Lung (tissue), 12 donors: Measurements from ENCODE around the gene MTA2. TPM values are rescaled to one million over a fixed set of nuclear protein-coding genes. Genes with fewer than 3 reads are reported as not detected.

Source experiments
- ATAC-seq: fragments of 200-7000 bp; cut with Tn5 transposase; one replicate; pipeline ENCODE4 v1.9.1; 2020; ENCODE audit warnings: moderate number of reproducible peaks; ENCODE audit not compliant: insufficient read depth, low FRiP score
- DNase-seq, 3 donors: peaks; one replicate each; pipeline ENCODE4 v3.0.0-alpha.2; 2013 to 2017
- H3K27ac ChIP-seq, 2 donors: one replicate each; pipeline ENCODE4 v1.5.1; 2013; ENCODE audit warnings: mild to moderate bottlenecking in 2 of 2, moderate library complexity in 2 of 2, control low read depth in 1 of 2, inconsistent platforms in 1 of 2, low read depth in 1 of 2, low read length in 1 of 2
- H3K27me3 ChIP-seq, 3 donors: one replicate each; pipeline ENCODE4 v1.5.1; 2013; ENCODE audit warnings: low read length in 2 of 3; ENCODE audit not compliant: control insufficient read depth in 3 of 3, insufficient read depth in 3 of 3
- H3K36me3 ChIP-seq, 4 donors: one replicate each; pipeline ENCODE4 v1.5.1; 2013; ENCODE audit warnings: low read length in 4 of 4, mild to moderate bottlenecking in 1 of 4, moderate library complexity in 1 of 4; ENCODE audit not compliant: control insufficient read depth in 4 of 4, insufficient read depth in 4 of 4
- H3K4me1 ChIP-seq, 5 donors: one replicate each; pipeline ENCODE4 v1.5.1; 2013; ENCODE audit warnings: low read length in 5 of 5, mild to moderate bottlenecking in 2 of 5, moderate library complexity in 1 of 5; ENCODE audit not compliant: control insufficient read depth in 5 of 5, insufficient read depth in 5 of 5
- H3K4me3 ChIP-seq: one replicate; pipeline ENCODE4 v1.5.1; 2013; ENCODE audit warnings: mild to moderate bottlenecking, control low read depth, moderate library complexity
- H3K9ac ChIP-seq, 2 donors: one replicate each; pipeline ENCODE4 v1.5.1; 2013; ENCODE audit warnings: low read length in 2 of 2, control low read depth in 1 of 2; ENCODE audit not compliant: insufficient read depth in 1 of 2
- H3K9me3 ChIP-seq, 4 donors: one replicate each; pipeline ENCODE4 v1.5.1; 2013; ENCODE audit warnings: low read length in 3 of 4, mild to moderate bottlenecking in 1 of 4, moderate library complexity in 1 of 4; ENCODE audit not compliant: control insufficient read depth in 4 of 4, insufficient read depth in 3 of 4
- CTCF ChIP-seq: IDR thresholded peaks from 2 replicates; pipeline ENCODE4 v1.5.1; 2012; ENCODE audit warnings: mild to moderate bottlenecking; ENCODE audit errors: control extremely low read depth, extremely low read depth
- WGBS, 2 donors: extraction: QIAGEN DNeasy Blood & Tissue Kit; methylation state at CpG; one replicate each; pipeline ENCODE4 v1.1.7; 2013; 5-methylcytosine and 5-hydroxymethylcytosine counted together
- polyA plus RNA-seq, 2 donors: library from polyadenylated mRNA; stranded (reverse); fragments of 200-250 nt; gene quantifications; one replicate each; pipeline ENCODE4 v1.2.1, GENCODE V29; 2013
- total RNA-seq, 2 donors: library from RNA; depleted of rRNA in 1 of 2; stranded (reverse); fragments of >200 nt in 1 of 2; gene quantifications; one replicate each; pipeline ENCODE4 v1.2.1, GENCODE V29; 2014 to 2021
- donor health status: control.
- donor health status: control.
- donor health status: Bipolar disorder and iron deficiency.
- donor health status: healthy.
- donor health status: DM: yes; HTN: yes; CAD: no.

Gene MTA2
- total and polyA plus RNA-seq, 4 donors = 53.7 to 74.4 (median 59.6) TPM

- Histone ChIP-seq H3K27ac (no peak overlapping the region), H3K9me3 (no peaks in the 10 kb centered on the region), H3K9ac (no peak overlapping the region), H3K4me1 (peaks cover 0 to 17% (median 6%) of the 10 kb centered on the region in 5 donors), H3K27me3 (no peaks in the 10 kb centered on the region), H3K36me3 (peaks cover 0 to 40% (median 22%) of the 10 kb centered on the region in 4 donors), H3K4me3 (no peak overlapping the region)
- DNase-seq = no peak
- ATAC-seq = no peak
- no peak for TF ChIP-seq CTCF
- 89 to 97% methylated on average over 3 to 6 of the region's 6 CpGs for WGBS, 2 donors
Measured at GRCh38 chr11:62605467-62605866, 3.8 kb upstream of the MTA2 start.

GRCh38 chr11:62604460-62605120, 2.9 kb upstream of the MTA2 start:
- ATAC-seq (no peak), DNase-seq (no peak)
- H3K4me1 ChIP-seq = peaks cover 6 to 26% (median 10%) of the 10 kb centered on the region in 5 donors
- no peak overlapping the region for H3K9ac ChIP-seq
- no peak for TF ChIP-seq CTCF
- no peak overlapping the region for H3K27ac ChIP-seq
- no peaks in the 10 kb centered on the region for H3K9me3 ChIP-seq
- H3K4me3 ChIP-seq = no peak overlapping the region
- 90 to 91% methylated on average over 13 of the region's 13 CpGs for WGBS, 2 donors
- H3K27me3 ChIP-seq = no peaks in the 10 kb centered on the region
- peaks cover 0 to 41% (median 20%) of the 10 kb centered on the region in 4 donors for H3K36me3 ChIP-seq

- 95 to 97% methylated on average over 8 of the region's 8 CpGs for WGBS, 2 donors
Measured at GRCh38 chr11:62603776-62604299, 2.2 kb upstream of the MTA2 start.

More at GRCh38 chr11:62603776-62604299, 2.2 kb upstream of the MTA2 start:
- no peaks in the 10 kb centered on the region for H3K9me3 ChIP-seq
- TF ChIP-seq CTCF = no peak
- no peaks in the 10 kb centered on the region for H3K27me3 ChIP-seq
- no peak for ATAC-seq
- peaks cover 0 to 38% (median 20%) of the 10 kb centered on the region in 4 donors for H3K36me3 ChIP-seq
- no peak overlapping the region for H3K27ac ChIP-seq
- peaks cover 8 to 33% (median 12%) of the 10 kb centered on the region in 5 donors for H3K4me1 ChIP-seq
- DNase-seq = no peak
- no peak overlapping the region for H3K4me3 ChIP-seq
- H3K9ac ChIP-seq = no peak overlapping the region
